ENCODE measurements around the gene USP27X.

DNA sequence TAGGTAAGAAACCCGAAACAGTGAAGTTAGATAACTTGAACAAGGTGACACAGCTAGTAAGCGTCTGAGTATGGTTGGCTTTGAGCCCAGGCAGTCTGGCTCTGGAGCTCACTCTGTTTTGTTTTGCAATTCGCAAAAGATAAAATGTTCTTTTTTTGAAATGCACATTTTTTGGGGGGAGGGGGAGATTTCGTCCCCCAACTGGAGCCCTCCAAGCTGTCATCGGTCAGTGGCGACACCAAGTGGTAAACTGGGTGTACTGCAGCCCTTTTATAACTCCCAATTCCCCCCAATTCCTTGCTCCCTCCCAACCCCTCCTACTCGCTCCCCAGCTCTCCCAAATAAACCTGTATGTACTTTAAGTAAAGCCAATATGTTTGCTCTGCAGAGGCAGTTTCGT is 40.3 kb downstream of the USP27X start:
- TF ChIP-seq, protein P1, sequence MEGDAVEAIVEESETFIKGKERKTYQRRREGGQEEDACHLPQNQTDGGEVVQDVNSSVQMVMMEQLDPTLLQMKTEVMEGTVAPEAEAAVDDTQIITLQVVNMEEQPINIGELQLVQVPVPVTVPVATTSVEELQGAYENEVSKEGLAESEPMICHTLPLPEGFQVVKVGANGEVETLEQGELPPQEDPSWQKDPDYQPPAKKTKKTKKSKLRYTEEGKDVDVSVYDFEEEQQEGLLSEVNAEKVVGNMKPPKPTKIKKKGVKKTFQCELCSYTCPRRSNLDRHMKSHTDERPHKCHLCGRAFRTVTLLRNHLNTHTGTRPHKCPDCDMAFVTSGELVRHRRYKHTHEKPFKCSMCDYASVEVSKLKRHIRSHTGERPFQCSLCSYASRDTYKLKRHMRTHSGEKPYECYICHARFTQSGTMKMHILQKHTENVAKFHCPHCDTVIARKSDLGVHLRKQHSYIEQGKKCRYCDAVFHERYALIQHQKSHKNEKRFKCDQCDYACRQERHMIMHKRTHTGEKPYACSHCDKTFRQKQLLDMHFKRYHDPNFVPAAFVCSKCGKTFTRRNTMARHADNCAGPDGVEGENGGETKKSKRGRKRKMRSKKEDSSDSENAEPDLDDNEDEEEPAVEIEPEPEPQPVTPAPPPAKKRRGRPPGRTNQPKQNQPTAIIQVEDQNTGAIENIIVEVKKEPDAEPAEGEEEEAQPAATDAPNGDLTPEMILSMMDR (IDR thresholded peaks at IDR 0.05): peak; percentile 64 to 78 (median 74)
- TF ChIP-seq POLR2A (IDR thresholded peaks at IDR 0.05): no peak

All from right lobe of liver (tissue), 4 donors.